ENCODE data around the gene AP1G1. TPM values are rescaled to one million over a fixed set of nuclear protein-coding genes. Genes with fewer than 3 reads are reported as not detected.

The AP1G1 gene
- total and polyA plus RNA-seq, 2 of the 4 experiments (the other 2 are of a cell fraction) = 48.3 to 86.7 TPM

GRCh38 chr16:71712501-71712900 lies 96.1 kb downstream of the AP1G1 start:
- Histone ChIP-seq H3K79me1 (ENCODE audit: low read depth in 1 of 2, low read length in 2 of 2) (peaks cover 22 to 45% of the 10 kb centered on the region in 2 experiments), H3K4me1 (ENCODE audit: control insufficient read depth, insufficient read depth, low read length) (peaks cover 6% of the 10 kb centered on the region), H3K18ac (ENCODE audit: low read depth, low read length) (no peak overlapping the region), H3K9me1 (ENCODE audit: insufficient read depth, low read length) (peaks cover 2% of the 10 kb centered on the region; the same call in 1 of the 2 replicates), H3K4me2 (ENCODE audit: low read depth, low read length) (no peak overlapping the region), H2BK20ac (ENCODE audit: low read depth, low read length) (no peak overlapping the region), H4K8ac (ENCODE audit: low read depth in 2 of 2, low read length in 2 of 2) (no peak overlapping the region), H2AK5ac (ENCODE audit: low read depth, low read length) (no peak overlapping the region), H3K4me3 (ENCODE audit: insufficient read depth, low read depth, low read length) (no peak overlapping the region), H2AFZ (replicated peaks; ENCODE audit: low read length, poor library complexity) (no peak overlapping the region), H3K9me3 (ENCODE audit: control insufficient read depth, insufficient read depth, low read length) (no peaks in the 10 kb centered on the region), H2BK120ac (ENCODE audit: low read depth, low read length) (no peak overlapping the region), H4K91ac (ENCODE audit: insufficient read depth, low read depth, low read length) (no peak overlapping the region), H2BK5ac (ENCODE audit: low read depth, low read length, poor library complexity, severe bottlenecking) (no peak overlapping the region), H4K20me1 (ENCODE audit: insufficient read depth, low read length) (peaks cover 9% of the 10 kb centered on the region; the same call in 1 of the 2 replicates), H3K27ac (ENCODE audit: insufficient read depth, low read length) (no peak overlapping the region), H3K36me3 (ENCODE audit: control insufficient read depth, insufficient read depth, low read length) (peaks cover 8% of the 10 kb centered on the region), H2AK9ac (replicated peaks; ENCODE audit: low read depth, low read length, poor library complexity) (no peak overlapping the region), H3K14ac (replicated peaks; ENCODE audit: low read depth, low read length) (no peak overlapping the region), H3K27me3 (ENCODE audit: control insufficient read depth, insufficient read depth, low read length) (no peaks in the 10 kb centered on the region), H3K9ac (ENCODE audit: low read depth, low read length) (no peak overlapping the region), H3K23ac (ENCODE audit: low read depth, low read length) (no peak overlapping the region), H3K4ac (ENCODE audit: low read depth, low read length) (no peak overlapping the region), H4K5ac (ENCODE audit: low read depth, low read length) (no peak overlapping the region), H3K56ac (ENCODE audit: extremely low read depth, insufficient read depth, low read length) (no peak overlapping the region), H2BK15ac (ENCODE audit: low read depth, low read length) (no peak overlapping the region)
- intact Hi-C loops (cut with micrococcal nuclease) (no loop called here), dilution Hi-C loops (cut with HindIII; ENCODE audit: low sequenced_read_pairs, unreplicated experiment) (no loop called here), in situ Hi-C loops (cut with MboI; ENCODE audit: low sequenced_read_pairs) (no loop called here)
- ATAC-seq (ENCODE audit: low read depth) (no peak), DNase-seq (no peak)
- TF ChIP-seq RFX5 (IDR thresholded peaks at IDR 0.05; ENCODE audit: low read depth, low read length) (no peak), ELK1 (IDR thresholded peaks at IDR 0.05; ENCODE audit: borderline replicate concordance, low read depth, low read length) (no peak), MAFK (IDR thresholded peaks at IDR 0.05; ENCODE audit: low read depth, low read length) (no peak), NFE2L2 (IDR thresholded peaks at IDR 0.05; ENCODE audit: low read depth, low read length) (no peak), CEBPB (IDR thresholded peaks at IDR 0.05; ENCODE audit: low read depth, low read length) (no peak), CHD1 (IDR thresholded peaks at IDR 0.05; ENCODE audit: low read depth, low read length) (no peak), MXI1 (IDR thresholded peaks at IDR 0.05; ENCODE audit: borderline replicate concordance, low read depth, low read length) (no peak), RAD21 (IDR thresholded peaks at IDR 0.05; ENCODE audit: low read length) (no peak), SMC3 (IDR thresholded peaks at IDR 0.05; ENCODE audit: low read depth, low read length) (no peak), MAZ (IDR thresholded peaks at IDR 0.05; ENCODE audit: borderline replicate concordance, low read depth, low read length) (no peak), USF2 (IDR thresholded peaks at IDR 0.05; ENCODE audit: low read depth, low read length) (no peak), FOS (IDR thresholded peaks at IDR 0.05; ENCODE audit: low read depth, low read length) (no peak), POLR2A (IDR thresholded peaks at IDR 0.05; ENCODE audit: low read depth, low read length) (no peak), BHLHE40 (IDR thresholded peaks at IDR 0.05; ENCODE audit: low read depth, low read length) (no peak), RCOR1 (IDR thresholded peaks at IDR 0.05; ENCODE audit: insufficient replicate concordance, low read length) (no peak)
- TF ChIP-seq, protein P1, sequence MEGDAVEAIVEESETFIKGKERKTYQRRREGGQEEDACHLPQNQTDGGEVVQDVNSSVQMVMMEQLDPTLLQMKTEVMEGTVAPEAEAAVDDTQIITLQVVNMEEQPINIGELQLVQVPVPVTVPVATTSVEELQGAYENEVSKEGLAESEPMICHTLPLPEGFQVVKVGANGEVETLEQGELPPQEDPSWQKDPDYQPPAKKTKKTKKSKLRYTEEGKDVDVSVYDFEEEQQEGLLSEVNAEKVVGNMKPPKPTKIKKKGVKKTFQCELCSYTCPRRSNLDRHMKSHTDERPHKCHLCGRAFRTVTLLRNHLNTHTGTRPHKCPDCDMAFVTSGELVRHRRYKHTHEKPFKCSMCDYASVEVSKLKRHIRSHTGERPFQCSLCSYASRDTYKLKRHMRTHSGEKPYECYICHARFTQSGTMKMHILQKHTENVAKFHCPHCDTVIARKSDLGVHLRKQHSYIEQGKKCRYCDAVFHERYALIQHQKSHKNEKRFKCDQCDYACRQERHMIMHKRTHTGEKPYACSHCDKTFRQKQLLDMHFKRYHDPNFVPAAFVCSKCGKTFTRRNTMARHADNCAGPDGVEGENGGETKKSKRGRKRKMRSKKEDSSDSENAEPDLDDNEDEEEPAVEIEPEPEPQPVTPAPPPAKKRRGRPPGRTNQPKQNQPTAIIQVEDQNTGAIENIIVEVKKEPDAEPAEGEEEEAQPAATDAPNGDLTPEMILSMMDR (conservative IDR thresholded peaks at IDR 0.05; ENCODE audit: low read depth, low read length) = no peak
- CTCF ChIA-PET = interaction anchor here (0.6 kb wide), 1 partner anchor 966 kb away, joined by 3 read pairs; no protein-coding TSS in a partner anchor
- no CpG with 5 or more reads among the region's 1 CpG for WGBS, 2 experiments (ENCODE audit: extremely low coverage in 2 of 2, insufficient read length in 1 of 2)
- BruUV-seq (replicated peaks) = no TSS peak
- POLR2A ChIA-PET (ENCODE audit: unreplicated experiment) = no interaction called here

Data from IMR-90 (cell line).